ENCODE measurements around the gene GRM5. TPM values are rescaled to one million over a fixed set of nuclear protein-coding genes. Genes with fewer than 3 reads are reported as not detected.

The GRM5 gene
- total RNA-seq, 1 donor from 2014 or later, result not detected

DNA sequence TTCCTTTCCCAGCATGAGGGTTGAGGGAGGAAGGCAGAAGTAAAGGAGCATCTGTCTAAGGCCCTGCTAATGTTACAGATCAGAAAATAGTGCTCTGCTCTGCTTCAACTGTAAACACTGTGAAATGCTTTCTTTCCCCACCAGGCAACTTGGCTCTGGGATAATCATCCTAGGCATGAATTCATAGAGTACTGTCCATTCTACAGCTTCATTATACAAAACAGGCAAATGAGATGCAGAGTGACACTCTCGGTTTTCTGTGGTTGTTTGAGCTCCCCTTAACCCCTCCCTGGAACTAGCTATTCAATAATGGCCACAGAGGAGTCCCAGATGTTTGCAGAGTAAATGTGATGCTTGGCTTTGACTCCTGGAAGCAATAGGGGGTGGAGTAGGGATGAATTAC is 544.0 kb downstream of the GRM5 start:
- DNase-seq (ENCODE audit: low spot score), result no peak
- Histone ChIP-seq H3K4me2 (no peak overlapping the region), H2AFZ (replicated peaks) (no peak overlapping the region), H4K20me1 (ENCODE audit: low read depth) (no peaks in the 10 kb centered on the region), H3K27me3 (no peaks in the 10 kb centered on the region), H3K27ac (no peak overlapping the region), H3F3A (ENCODE audit: low read depth) (no peaks in the 10 kb centered on the region), H3K4me1 (no peaks in the 10 kb centered on the region), H3K36me3 (no peaks in the 10 kb centered on the region), H3K79me2 (ENCODE audit: low read depth) (no peaks in the 10 kb centered on the region), H3K9me3 (ENCODE audit: low read depth) (no peaks in the 10 kb centered on the region), H3K4me3 (no peak overlapping the region), H3K9ac (no peak overlapping the region)
- H3K36me3 Mint-ChIP-seq, result no peaks in the 10 kb centered on the region
- H3K4me3 Mint-ChIP-seq, result no peak overlapping the region
- no peaks in the 10 kb centered on the region for H3K27me3 Mint-ChIP-seq (ENCODE audit: insufficient read depth, low read depth)
- TF ChIP-seq EZH2 (IDR thresholded peaks at IDR 0.05) (no peak), EZH2phosphoT487 (IDR thresholded peaks at IDR 0.05) (no peak)
- TF ChIP-seq, protein P1, sequence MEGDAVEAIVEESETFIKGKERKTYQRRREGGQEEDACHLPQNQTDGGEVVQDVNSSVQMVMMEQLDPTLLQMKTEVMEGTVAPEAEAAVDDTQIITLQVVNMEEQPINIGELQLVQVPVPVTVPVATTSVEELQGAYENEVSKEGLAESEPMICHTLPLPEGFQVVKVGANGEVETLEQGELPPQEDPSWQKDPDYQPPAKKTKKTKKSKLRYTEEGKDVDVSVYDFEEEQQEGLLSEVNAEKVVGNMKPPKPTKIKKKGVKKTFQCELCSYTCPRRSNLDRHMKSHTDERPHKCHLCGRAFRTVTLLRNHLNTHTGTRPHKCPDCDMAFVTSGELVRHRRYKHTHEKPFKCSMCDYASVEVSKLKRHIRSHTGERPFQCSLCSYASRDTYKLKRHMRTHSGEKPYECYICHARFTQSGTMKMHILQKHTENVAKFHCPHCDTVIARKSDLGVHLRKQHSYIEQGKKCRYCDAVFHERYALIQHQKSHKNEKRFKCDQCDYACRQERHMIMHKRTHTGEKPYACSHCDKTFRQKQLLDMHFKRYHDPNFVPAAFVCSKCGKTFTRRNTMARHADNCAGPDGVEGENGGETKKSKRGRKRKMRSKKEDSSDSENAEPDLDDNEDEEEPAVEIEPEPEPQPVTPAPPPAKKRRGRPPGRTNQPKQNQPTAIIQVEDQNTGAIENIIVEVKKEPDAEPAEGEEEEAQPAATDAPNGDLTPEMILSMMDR (IDR thresholded peaks at IDR 0.05), result no peak
- peaks cover 6% of the 10 kb centered on the region for H3K4me1 Mint-ChIP-seq
- no peak overlapping the region for H3K27ac Mint-ChIP-seq
- H3K9me3 Mint-ChIP-seq, result no peaks in the 10 kb centered on the region

DNA sequence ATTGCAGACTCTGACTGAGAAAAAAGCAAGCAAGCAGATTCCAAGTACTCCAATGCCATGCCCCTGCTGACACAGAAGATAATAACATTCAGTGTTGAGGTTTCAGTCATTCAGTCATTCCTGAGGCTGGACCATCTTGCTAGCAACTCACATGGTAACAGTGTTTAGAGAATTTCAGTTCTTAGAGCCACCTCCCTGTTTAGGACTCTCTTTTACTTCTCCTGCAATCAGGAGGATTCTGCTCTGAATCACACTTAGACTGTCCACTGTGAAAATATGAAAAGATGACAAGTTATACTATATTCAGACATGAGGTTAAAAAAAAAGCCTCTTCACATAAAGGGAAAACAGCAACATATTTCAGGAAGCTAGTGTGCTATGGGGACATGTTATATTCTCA is 544.4 kb downstream of the GRM5 start:
- Histone ChIP-seq H3K4me1 (no peaks in the 10 kb centered on the region), H3K27me3 (no peaks in the 10 kb centered on the region), H3K9ac (no peak overlapping the region), H3K79me2 (ENCODE audit: low read depth) (no peaks in the 10 kb centered on the region), H3K36me3 (no peaks in the 10 kb centered on the region), H2AFZ (replicated peaks) (no peak overlapping the region), H3K4me2 (no peak overlapping the region), H3F3A (ENCODE audit: low read depth) (no peaks in the 10 kb centered on the region), H3K9me3 (ENCODE audit: low read depth) (no peaks in the 10 kb centered on the region), H3K4me3 (no peak overlapping the region), H4K20me1 (ENCODE audit: low read depth) (no peaks in the 10 kb centered on the region), H3K27ac (no peak overlapping the region)
- no peak overlapping the region for H3K4me3 Mint-ChIP-seq
- no peaks in the 10 kb centered on the region for H3K9me3 Mint-ChIP-seq
- no peaks in the 10 kb centered on the region for H3K27me3 Mint-ChIP-seq (ENCODE audit: insufficient read depth, low read depth)
- no peak for DNase-seq (ENCODE audit: low spot score)
- TF ChIP-seq EZH2 (IDR thresholded peaks at IDR 0.05) (no peak), EZH2phosphoT487 (IDR thresholded peaks at IDR 0.05) (no peak)
- TF ChIP-seq, protein P1 (IDR thresholded peaks at IDR 0.05), result no peak
- peaks cover 6% of the 10 kb centered on the region for H3K4me1 Mint-ChIP-seq
- H3K27ac Mint-ChIP-seq, result no peak overlapping the region
- H3K36me3 Mint-ChIP-seq, result no peaks in the 10 kb centered on the region

DNA sequence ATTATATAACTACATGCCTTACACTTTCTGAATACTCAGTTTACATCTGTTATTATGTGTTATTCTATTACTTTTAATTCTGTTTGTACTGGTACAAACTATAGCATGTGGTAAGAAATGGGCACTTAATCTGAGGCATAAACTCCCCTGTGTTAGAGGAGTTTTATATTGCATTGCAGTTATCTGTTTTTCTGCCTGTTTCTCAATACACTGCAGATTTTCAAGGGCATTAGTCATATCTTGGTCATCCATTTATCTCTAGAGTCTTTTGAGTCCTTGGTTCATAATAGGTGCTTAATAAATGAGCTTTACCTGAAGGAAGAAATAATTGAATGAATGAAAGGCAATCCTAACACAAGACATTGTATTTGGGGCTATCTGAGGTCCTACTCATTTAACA is 545.4 kb downstream of the GRM5 start:
- Histone ChIP-seq H3K4me1 (no peaks in the 10 kb centered on the region), H2AFZ (replicated peaks) (no peak overlapping the region), H3K27ac (no peak overlapping the region), H3K9me3 (ENCODE audit: low read depth) (no peaks in the 10 kb centered on the region), H3K4me2 (no peak overlapping the region), H3K4me3 (no peak overlapping the region), H3K9ac (no peak overlapping the region), H4K20me1 (ENCODE audit: low read depth) (no peaks in the 10 kb centered on the region), H3K27me3 (no peaks in the 10 kb centered on the region), H3K36me3 (no peaks in the 10 kb centered on the region), H3K79me2 (ENCODE audit: low read depth) (no peaks in the 10 kb centered on the region), H3F3A (ENCODE audit: low read depth) (no peaks in the 10 kb centered on the region)
- no peaks in the 10 kb centered on the region for H3K27me3 Mint-ChIP-seq (ENCODE audit: insufficient read depth, low read depth)
- no peaks in the 10 kb centered on the region for H3K9me3 Mint-ChIP-seq
- no peak for DNase-seq (ENCODE audit: low spot score)
- peaks cover 6% of the 10 kb centered on the region for H3K4me1 Mint-ChIP-seq
- no peak overlapping the region for H3K27ac Mint-ChIP-seq
- no peaks in the 10 kb centered on the region for H3K36me3 Mint-ChIP-seq
- TF ChIP-seq EZH2 (IDR thresholded peaks at IDR 0.05), result no peak
- no peak overlapping the region for H3K4me3 Mint-ChIP-seq

DNA sequence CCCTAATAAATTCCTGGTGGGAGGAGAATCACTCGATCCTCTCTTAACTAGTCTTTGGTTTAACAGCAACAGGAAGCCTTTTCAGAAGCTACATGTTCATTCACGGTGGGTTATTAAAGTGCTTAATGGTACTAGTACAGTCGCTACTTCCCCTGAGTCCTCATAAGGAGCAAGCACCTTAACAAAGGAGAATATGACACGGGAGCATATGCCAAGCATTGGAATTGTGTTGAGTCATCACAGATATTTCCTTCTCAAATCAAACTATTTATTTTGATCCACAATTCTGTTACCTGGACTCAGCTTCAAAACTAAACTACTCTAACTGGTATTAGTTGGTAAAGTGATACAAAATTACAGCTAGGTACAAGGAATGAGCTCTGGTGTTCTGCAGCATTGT is 550.8 kb downstream of the GRM5 start:
- Histone ChIP-seq H2AFZ (replicated peaks) (no peak overlapping the region), H4K20me1 (ENCODE audit: low read depth) (no peaks in the 10 kb centered on the region), H3F3A (ENCODE audit: low read depth) (no peaks in the 10 kb centered on the region), H3K79me2 (ENCODE audit: low read depth) (no peaks in the 10 kb centered on the region), H3K9ac (no peak overlapping the region), H3K27ac (no peak overlapping the region), H3K36me3 (no peaks in the 10 kb centered on the region), H3K4me2 (no peak overlapping the region), H3K9me3 (ENCODE audit: low read depth) (no peaks in the 10 kb centered on the region), H3K4me1 (no peaks in the 10 kb centered on the region), H3K27me3 (peaks cover 4% of the 10 kb centered on the region), H3K4me3 (no peak overlapping the region)
- Mint-ChIP-seq H3K4me3 (no peak overlapping the region), H3K36me3 (no peaks in the 10 kb centered on the region), H3K27ac (no peak overlapping the region), H3K27me3 (ENCODE audit: insufficient read depth, low read depth) (peaks cover 2% of the 10 kb centered on the region), H3K9me3 (no peaks in the 10 kb centered on the region), H3K4me1 (peaks cover 10% of the 10 kb centered on the region)
- no peak for DNase-seq (ENCODE audit: low spot score)
- no peak for TF ChIP-seq EZH2 (IDR thresholded peaks at IDR 0.05)
- TF ChIP-seq, protein P1 (IDR thresholded peaks at IDR 0.05), result no peak
- no peak for TF ChIP-seq EZH2phosphoT487 (IDR thresholded peaks at IDR 0.05)

Data from neural progenitor cell (in vitro differentiated cells).